ENCODE measurements around the gene C12orf56.

DNA sequence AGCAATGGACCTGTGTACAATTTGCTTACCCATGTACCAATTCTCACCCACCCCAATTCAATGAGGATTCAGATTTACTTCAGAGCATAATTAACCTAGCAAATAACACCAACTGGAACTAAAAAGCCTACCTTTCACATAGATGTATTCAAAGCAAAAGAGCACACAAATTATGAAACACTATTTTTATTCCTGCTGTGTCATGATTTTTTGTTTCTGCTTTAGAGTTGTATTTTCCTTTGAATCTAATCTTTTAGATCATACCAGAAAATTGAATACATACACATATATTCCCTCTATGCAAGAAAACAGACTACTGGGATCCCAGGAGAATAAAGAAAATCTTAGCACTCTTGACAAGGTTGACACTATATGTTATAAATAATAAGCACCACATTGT is 174.3 kb downstream of the C12orf56 start:
- TF ChIP-seq, protein P1, sequence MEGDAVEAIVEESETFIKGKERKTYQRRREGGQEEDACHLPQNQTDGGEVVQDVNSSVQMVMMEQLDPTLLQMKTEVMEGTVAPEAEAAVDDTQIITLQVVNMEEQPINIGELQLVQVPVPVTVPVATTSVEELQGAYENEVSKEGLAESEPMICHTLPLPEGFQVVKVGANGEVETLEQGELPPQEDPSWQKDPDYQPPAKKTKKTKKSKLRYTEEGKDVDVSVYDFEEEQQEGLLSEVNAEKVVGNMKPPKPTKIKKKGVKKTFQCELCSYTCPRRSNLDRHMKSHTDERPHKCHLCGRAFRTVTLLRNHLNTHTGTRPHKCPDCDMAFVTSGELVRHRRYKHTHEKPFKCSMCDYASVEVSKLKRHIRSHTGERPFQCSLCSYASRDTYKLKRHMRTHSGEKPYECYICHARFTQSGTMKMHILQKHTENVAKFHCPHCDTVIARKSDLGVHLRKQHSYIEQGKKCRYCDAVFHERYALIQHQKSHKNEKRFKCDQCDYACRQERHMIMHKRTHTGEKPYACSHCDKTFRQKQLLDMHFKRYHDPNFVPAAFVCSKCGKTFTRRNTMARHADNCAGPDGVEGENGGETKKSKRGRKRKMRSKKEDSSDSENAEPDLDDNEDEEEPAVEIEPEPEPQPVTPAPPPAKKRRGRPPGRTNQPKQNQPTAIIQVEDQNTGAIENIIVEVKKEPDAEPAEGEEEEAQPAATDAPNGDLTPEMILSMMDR (IDR thresholded peaks at IDR 0.05): no peak
- no peak for TF ChIP-seq ZFX (IDR thresholded peaks at IDR 0.05; ENCODE audit: borderline replicate concordance)

All from 22Rv1 (cell line).